ENCODE data around the gene SUGP1. TPM values are rescaled to one million over a fixed set of nuclear protein-coding genes. Genes with fewer than 3 reads are reported as not detected.

The SUGP1 gene
- total RNA-seq, result 33.1 and 37.9 TPM in 2 replicates

GRCh38 chr19:19320361-19321140 lies at the start of gene SUGP1, which contains the start of gene MAU2:
SUGP1 (minus strand) TSS chr19:19320509; CDS start chr19:19320496, 13 bp downstream.
MAU2 (plus strand) TSS chr19:19320829; CDS start chr19:19320860, 31 bp downstream.

Other genes starting within 250 kb of the SUGP1 start
- gene TMEM161A, start 182.0 kb downstream of the SUGP1 start, total RNA-seq, result 38.5 and 62.4 TPM in 2 replicates
- gene MEF2B, start 150.2 kb downstream of the SUGP1 start, total RNA-seq, result not detected in 2 replicates
- gene BORCS8, start 128.4 kb downstream of the SUGP1 start, total RNA-seq, result 21.4 and 43.2 TPM in 2 replicates
- gene RFXANK, start 128.3 kb downstream of the SUGP1 start, total RNA-seq, result 95.5 and 116 TPM in 2 replicates
- 9.6 and 19.4 TPM in 2 replicates for gene NR2C2AP, start 117.1 kb downstream of the SUGP1 start, total RNA-seq
- gene NCAN, start 108.6 kb downstream of the SUGP1 start, total RNA-seq, result not detected in 2 replicates
- 0.16 TPM in 1 of 2 replicates, not detected in the other for gene TM6SF2, start 47.2 kb downstream of the SUGP1 start, total RNA-seq
- 22.0 and 33.1 TPM in 2 replicates for gene MAU2, start 320 bp upstream of the SUGP1 start, total RNA-seq
- 65.7 and 74.3 TPM in 2 replicates for gene GATAD2A, start 85.2 kb upstream of the SUGP1 start, total RNA-seq
- 1.6 and 2.3 TPM in 2 replicates for gene TSSK6, start 195.0 kb upstream of the SUGP1 start, total RNA-seq
- 105 and 169 TPM in 2 replicates for gene NDUFA13, start 195.7 kb upstream of the SUGP1 start, total RNA-seq
- 0.51 and 0.98 TPM in 2 replicates for gene YJEFN3, start 208.4 kb upstream of the SUGP1 start, total RNA-seq
- gene CILP2, start 217.8 kb upstream of the SUGP1 start, total RNA-seq, result 0.63 TPM in 1 of 2 replicates, not detected in the other

Measured in mesangial cell (primary cell).